Measurements from ENCODE around the gene ADCY2.
A peak's percentile ranks its signal among the peaks of the same experiment; 100 is the strongest.

DNA sequence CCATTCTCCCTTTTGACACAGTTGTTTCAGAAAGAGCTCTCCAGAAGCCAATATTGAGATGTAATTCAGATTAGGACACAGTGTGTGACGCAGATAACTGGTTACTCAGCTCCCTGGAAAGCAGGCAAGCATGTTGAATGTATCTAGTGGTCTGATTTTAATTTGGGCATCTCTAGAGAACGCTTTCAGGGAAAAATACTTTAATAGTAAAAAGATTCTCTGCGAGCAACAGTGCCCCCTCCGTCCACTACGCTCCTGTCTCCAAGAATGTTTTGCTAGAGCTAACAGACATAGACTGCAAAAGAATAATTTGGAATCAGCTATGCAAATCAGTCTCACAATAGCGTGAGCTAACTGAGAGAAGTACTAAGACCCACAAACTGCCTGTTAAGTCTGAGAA lies 431.7 kb downstream of the ADCY2 start:
- no peak for TF ChIP-seq EZH2 (IDR thresholded peaks at IDR 0.05; ENCODE audit: borderline replicate concordance, low read depth, low read length, poor library complexity, severe bottlenecking)
- TF ChIP-seq, protein P1, sequence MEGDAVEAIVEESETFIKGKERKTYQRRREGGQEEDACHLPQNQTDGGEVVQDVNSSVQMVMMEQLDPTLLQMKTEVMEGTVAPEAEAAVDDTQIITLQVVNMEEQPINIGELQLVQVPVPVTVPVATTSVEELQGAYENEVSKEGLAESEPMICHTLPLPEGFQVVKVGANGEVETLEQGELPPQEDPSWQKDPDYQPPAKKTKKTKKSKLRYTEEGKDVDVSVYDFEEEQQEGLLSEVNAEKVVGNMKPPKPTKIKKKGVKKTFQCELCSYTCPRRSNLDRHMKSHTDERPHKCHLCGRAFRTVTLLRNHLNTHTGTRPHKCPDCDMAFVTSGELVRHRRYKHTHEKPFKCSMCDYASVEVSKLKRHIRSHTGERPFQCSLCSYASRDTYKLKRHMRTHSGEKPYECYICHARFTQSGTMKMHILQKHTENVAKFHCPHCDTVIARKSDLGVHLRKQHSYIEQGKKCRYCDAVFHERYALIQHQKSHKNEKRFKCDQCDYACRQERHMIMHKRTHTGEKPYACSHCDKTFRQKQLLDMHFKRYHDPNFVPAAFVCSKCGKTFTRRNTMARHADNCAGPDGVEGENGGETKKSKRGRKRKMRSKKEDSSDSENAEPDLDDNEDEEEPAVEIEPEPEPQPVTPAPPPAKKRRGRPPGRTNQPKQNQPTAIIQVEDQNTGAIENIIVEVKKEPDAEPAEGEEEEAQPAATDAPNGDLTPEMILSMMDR (conservative IDR thresholded peaks at IDR 0.05; ENCODE audit: low read depth, low read length), result peak; percentile 45; the same call in 1 of the 2 replicates
